Neuronal stem cell (in vitro differentiated cells): Measurements from ENCODE around the gene LRRC75A.

ENCODE experiments used
- DNase-seq: peaks from one replicate; pipeline ENCODE4 v3.0.0-alpha.2; 2013; ENCODE audit warnings: low spot score
- H2AFZ ChIP-seq: one replicate; pipeline ENCODE4 v1.6.1; 2013; ENCODE audit warnings: mild to moderate bottlenecking, low read length, inconsistent platforms
- H2AK5ac ChIP-seq: 2 replicates; pipeline ENCODE4 v1.6.1; 2013; ENCODE audit warnings: low read depth, mild to moderate bottlenecking, inconsistent platforms, low read length, moderate library complexity, mixed read lengths
- H2BK120ac ChIP-seq: 2 replicates; pipeline ENCODE4 v1.6.1; 2013; ENCODE audit warnings: low read depth, mild to moderate bottlenecking, inconsistent platforms, low read length, moderate library complexity, mixed read lengths
- H2BK12ac ChIP-seq: one replicate; pipeline ENCODE4 v1.6.1; 2013; ENCODE audit warnings: low read length, inconsistent platforms
- H2BK15ac ChIP-seq: 2 replicates; pipeline ENCODE4 v1.6.1; 2013; ENCODE audit warnings: mild to moderate bottlenecking, low read length, inconsistent platforms, mixed read lengths
- H2BK5ac ChIP-seq: one replicate; pipeline ENCODE4 v1.6.1; 2013; ENCODE audit warnings: inconsistent platforms, mild to moderate bottlenecking, low read length, moderate library complexity
- H3K14ac ChIP-seq: one replicate; pipeline ENCODE4 v1.6.1; 2013; ENCODE audit warnings: low read length, inconsistent platforms
- H3K18ac ChIP-seq: 2 replicates; pipeline ENCODE4 v1.6.1; 2013; ENCODE audit warnings: low read length, inconsistent platforms
- H3K23ac ChIP-seq: 2 replicates; pipeline ENCODE4 v1.6.1; 2013; ENCODE audit warnings: low read depth, mild to moderate bottlenecking, mixed read lengths, low read length, inconsistent platforms; ENCODE audit not compliant: poor library complexity
- H3K27ac ChIP-seq: replicated peaks from 3 replicates; pipeline ENCODE4 v1.5.1; 2013; ENCODE audit warnings: low read length, inconsistent platforms
- H3K27me3 ChIP-seq, 3 experiments: 2 replicates each; pipeline ENCODE4 v1.6.1; 2013; ENCODE audit warnings: low read length in 3 of 3, mild to moderate bottlenecking in 2 of 3, inconsistent platforms in 1 of 3, low read depth in 1 of 3, mixed read lengths in 1 of 3, moderate library complexity in 1 of 3; ENCODE audit not compliant: control insufficient read depth in 3 of 3, insufficient read depth in 3 of 3
- H3K36me3 ChIP-seq, 2 donors: replicated peaks in 1 of 2; 2 replicates each; pipeline ENCODE4 v1.6.1; 2013; ENCODE audit warnings: low read length in 2 of 2; ENCODE audit not compliant: control insufficient read depth in 2 of 2, insufficient read depth in 2 of 2
- H3K4ac ChIP-seq: 2 replicates; pipeline ENCODE4 v1.6.1; 2013; ENCODE audit warnings: inconsistent platforms, mild to moderate bottlenecking, low read length, moderate library complexity
- H3K4me1 ChIP-seq, 2 donors: 1 replicate in 1 of 2; 2 replicates in 1 of 2; pipeline ENCODE4 v1.6.1; 2013; ENCODE audit warnings: low read length in 2 of 2, low read depth in 1 of 2; ENCODE audit not compliant: control insufficient read depth in 2 of 2, insufficient read depth in 1 of 2
- H3K4me2 ChIP-seq: one replicate; pipeline ENCODE4 v1.6.1; 2013; ENCODE audit warnings: mild to moderate bottlenecking, low read length, inconsistent platforms; ENCODE audit not compliant: insufficient read depth, poor library complexity, severe bottlenecking
- H3K4me3 ChIP-seq, 2 donors: 2 replicates each; pipeline ENCODE4 v1.5.1; 2013; ENCODE audit warnings: low read length in 2 of 2, mild to moderate bottlenecking in 2 of 2, inconsistent platforms in 1 of 2, moderate library complexity in 1 of 2
- H3K79me1 ChIP-seq: one replicate; pipeline ENCODE4 v1.6.1; 2013; ENCODE audit warnings: low read depth, mild to moderate bottlenecking, inconsistent platforms, low read length, moderate library complexity
- H3K9ac ChIP-seq: one replicate; pipeline ENCODE4 v1.6.1; 2013; ENCODE audit warnings: mild to moderate bottlenecking, low read depth, low read length, inconsistent platforms; ENCODE audit not compliant: poor library complexity
- H3K9me3 ChIP-seq, 2 donors: replicated peaks in 1 of 2; 2 replicates each; pipeline versions ENCODE3 to v1.6.1; 2013; ENCODE audit warnings: low read length in 2 of 2, mild to moderate bottlenecking in 2 of 2, inconsistent platforms in 1 of 2, low read depth in 1 of 2, mixed read lengths in 1 of 2, moderate library complexity in 1 of 2; ENCODE audit not compliant: control insufficient read depth in 2 of 2, insufficient read depth in 1 of 2
- H4K8ac ChIP-seq: one replicate; pipeline ENCODE4 v1.6.1; 2013; ENCODE audit warnings: low read depth, mild to moderate bottlenecking, inconsistent platforms, low read length, moderate library complexity
- H4K91ac ChIP-seq: one replicate; pipeline ENCODE4 v1.6.1; 2013; ENCODE audit warnings: low read length, low read depth, mild to moderate bottlenecking, inconsistent platforms; ENCODE audit not compliant: poor library complexity
- WGBS, 2 donors: extraction: QIAGEN DNeasy Blood & Tissue Kit; methylation state at CpG; one replicate each; pipeline ENCODE4 v1.1.7; 2013; ENCODE audit warnings: missing lambda C conversion rate in 2 of 2, mixed read lengths in 1 of 2; ENCODE audit not compliant: insufficient read length in 2 of 2, insufficient replicate concordance in 1 of 2; ENCODE audit errors: extremely low coverage in 2 of 2; 5-methylcytosine and 5-hydroxymethylcytosine counted together

The LRRC75A gene

GRCh38 chr17:16475179-16475704 is 16.8 kb downstream of the LRRC75A start:
- H2BK15ac ChIP-seq = no peak overlapping the region
- no peak overlapping the region for H2BK120ac ChIP-seq
- H3K18ac ChIP-seq = no peak overlapping the region
- H2BK12ac ChIP-seq = no peak overlapping the region
- H2AFZ ChIP-seq = no peak overlapping the region
- H3K4me3 ChIP-seq = no peak overlapping the region
- no peak overlapping the region for H3K23ac ChIP-seq
- H4K91ac ChIP-seq = no peak overlapping the region
- no peak overlapping the region for H3K4me2 ChIP-seq
- no peak overlapping the region for H2AK5ac ChIP-seq
- H3K36me3 ChIP-seq = peaks cover 0 to 2% of the 10 kb centered on the region in 2 donors
- no peak for DNase-seq
- no peak overlapping the region for H3K27ac ChIP-seq
- H3K27me3 ChIP-seq = no peaks in the 10 kb centered on the region
- peaks cover under 1 to 4% of the 10 kb centered on the region in 2 donors for H3K4me1 ChIP-seq
- no peak overlapping the region for H4K8ac ChIP-seq
- H3K4ac ChIP-seq = no peak overlapping the region
- no peak overlapping the region for H2BK5ac ChIP-seq
- H3K79me1 ChIP-seq = no peaks in the 10 kb centered on the region
- WGBS, 2 donors = no CpG with 5 or more reads among the region's 4 CpGs
- H3K14ac ChIP-seq = no peak overlapping the region
- H3K9me3 ChIP-seq = no peaks in the 10 kb centered on the region
- H3K9ac ChIP-seq = no peak overlapping the region

GRCh38 chr17:16474012-16474725 is 17.8 kb downstream of the LRRC75A start:
- H3K9me3 ChIP-seq = no peaks in the 10 kb centered on the region
- peak overlapping the region; percentile 2 for H3K18ac ChIP-seq
- H3K4me1 ChIP-seq = peaks cover 4 to 6% of the 10 kb centered on the region in 2 donors
- no peak overlapping the region for H2AK5ac ChIP-seq
- peaks cover 0 to 2% of the 10 kb centered on the region in 2 donors for H3K36me3 ChIP-seq
- H3K79me1 ChIP-seq = no peaks in the 10 kb centered on the region
- no peak overlapping the region for H4K8ac ChIP-seq
- H2BK12ac ChIP-seq = no peak overlapping the region
- H2BK120ac ChIP-seq = no peak overlapping the region
- H3K4me3 ChIP-seq = no peak overlapping the region
- no peak overlapping the region for H3K9ac ChIP-seq
- WGBS, 2 donors = no CpG with 5 or more reads among the region's 13 CpGs
- no peak overlapping the region for H3K14ac ChIP-seq
- H3K27me3 ChIP-seq = no peaks in the 10 kb centered on the region
- H2BK15ac ChIP-seq = no peak overlapping the region
- DNase-seq = no peak
- no peak overlapping the region for H3K23ac ChIP-seq
- H3K27ac ChIP-seq = peak overlapping the region; percentile 9
- no peak overlapping the region for H3K4me2 ChIP-seq
- peak overlapping the region; percentile 48 for H2BK5ac ChIP-seq
- H4K91ac ChIP-seq = no peak overlapping the region
- no peak overlapping the region for H2AFZ ChIP-seq
- no peak overlapping the region for H3K4ac ChIP-seq

GRCh38 chr17:16473044-16474011 is 18.7 kb downstream of the LRRC75A start:
- no peak overlapping the region for H3K9ac ChIP-seq
- no peak overlapping the region for H2AFZ ChIP-seq
- H3K18ac ChIP-seq = peak overlapping the region; percentile 53
- H3K79me1 ChIP-seq = no peaks in the 10 kb centered on the region
- no CpG with 5 or more reads among the region's 20 CpGs for WGBS, 2 donors
- no peak overlapping the region for H3K4me2 ChIP-seq
- peak overlapping the region; percentile 48 for H2BK5ac ChIP-seq
- no peak overlapping the region for H4K91ac ChIP-seq
- H4K8ac ChIP-seq = no peak overlapping the region
- no peaks in the 10 kb centered on the region for H3K27me3 ChIP-seq
- DNase-seq = no peak
- no peak overlapping the region for H2BK15ac ChIP-seq
- H3K14ac ChIP-seq = peak overlapping the region; percentile 41
- no peak overlapping the region for H3K27ac ChIP-seq
- H2BK120ac ChIP-seq = no peak overlapping the region
- H3K4ac ChIP-seq = no peak overlapping the region
- peaks cover 4 to 6% of the 10 kb centered on the region in 2 donors for H3K4me1 ChIP-seq
- H3K9me3 ChIP-seq = no peaks in the 10 kb centered on the region
- H3K23ac ChIP-seq = no peak overlapping the region
- H3K36me3 ChIP-seq = no peaks in the 10 kb centered on the region
- no peak overlapping the region for H3K4me3 ChIP-seq
- peak overlapping the region; percentile 27 for H2AK5ac ChIP-seq
- H2BK12ac ChIP-seq = no peak overlapping the region

- no peaks in the 10 kb centered on the region for H3K36me3 ChIP-seq
- H3K18ac ChIP-seq = no peak overlapping the region
- H2BK120ac ChIP-seq = no peak overlapping the region
- no peak for DNase-seq
- no peaks in the 10 kb centered on the region for H3K27me3 ChIP-seq
- H2BK12ac ChIP-seq = no peak overlapping the region
- no peak overlapping the region for H2AFZ ChIP-seq
- peak overlapping the region; percentile 10 for H2AK5ac ChIP-seq
- H2BK15ac ChIP-seq = no peak overlapping the region
- no peak overlapping the region for H3K23ac ChIP-seq
- no peak overlapping the region for H3K4me3 ChIP-seq
- peak overlapping the region; percentile 63 for H3K9ac ChIP-seq
- WGBS, 2 donors = no CpG with 5 or more reads among the region's 6 CpGs
- no peaks in the 10 kb centered on the region for H3K9me3 ChIP-seq
- no peak overlapping the region for H4K8ac ChIP-seq
- peaks cover 4 to 6% of the 10 kb centered on the region in 2 donors for H3K4me1 ChIP-seq
- no peak overlapping the region for H3K4me2 ChIP-seq
- no peak overlapping the region for H3K27ac ChIP-seq
- H3K4ac ChIP-seq = no peak overlapping the region
- H3K14ac ChIP-seq = no peak overlapping the region
- no peak overlapping the region for H2BK5ac ChIP-seq
- H3K79me1 ChIP-seq = no peaks in the 10 kb centered on the region
- no peak overlapping the region for H4K91ac ChIP-seq
Measured at GRCh38 chr17:16472539-16472938, 19.5 kb downstream of the LRRC75A start.
